Activated naive CD4-positive, alpha-beta T cell treated with anti-CD3 and anti-CD28 coated beads, Interleukin-2, amount 50 U/mL, for 24 hours (primary cell): ENCODE measurements around the gene HYI.

ENCODE experiments used
- H3K27ac Mint-ChIP-seq: one replicate; pipeline ENCODE4 v1.8.0; 2021; ENCODE audit warnings: mild to moderate bottlenecking, mixed read lengths
- H3K27me3 Mint-ChIP-seq: one replicate; pipeline ENCODE4 v1.8.0; 2021; ENCODE audit warnings: mixed read lengths
- H3K36me3 Mint-ChIP-seq: one replicate; pipeline ENCODE4 v1.8.0; 2021; ENCODE audit warnings: mixed read lengths
- H3K4me1 Mint-ChIP-seq: one replicate; pipeline ENCODE4 v1.8.0; 2021; ENCODE audit warnings: mixed read lengths
- H3K4me3 Mint-ChIP-seq: one replicate; pipeline ENCODE4 v1.8.0; 2021; ENCODE audit warnings: mild to moderate bottlenecking, mixed read lengths
- H3K9me3 Mint-ChIP-seq: one replicate; pipeline ENCODE4 v1.8.0; 2021; ENCODE audit warnings: mixed read lengths

The HYI gene

GRCh38 chr1:43405219-43405875 is 48.4 kb downstream of the HYI start:
- no peak overlapping the region for H3K27ac Mint-ChIP-seq
- H3K36me3 Mint-ChIP-seq: peaks cover 23% of the 10 kb centered on the region
- H3K9me3 Mint-ChIP-seq: no peaks in the 10 kb centered on the region
- H3K4me3 Mint-ChIP-seq: no peak overlapping the region
- no peaks in the 10 kb centered on the region for H3K27me3 Mint-ChIP-seq
- peaks cover 14% of the 10 kb centered on the region for H3K4me1 Mint-ChIP-seq

- Mint-ChIP-seq H3K36me3 (peaks cover 21% of the 10 kb centered on the region), H3K4me3 (no peak overlapping the region), H3K9me3 (no peaks in the 10 kb centered on the region), H3K4me1 (peaks cover 16% of the 10 kb centered on the region), H3K27me3 (no peaks in the 10 kb centered on the region), H3K27ac (peak overlapping the region; percentile 68)
Observed at GRCh38 chr1:43404353-43404752, 49.4 kb downstream of the HYI start.

- Mint-ChIP-seq H3K4me3 (no peak overlapping the region), H3K27me3 (no peaks in the 10 kb centered on the region), H3K36me3 (peaks cover 16% of the 10 kb centered on the region)
Observed at GRCh38 chr1:43402089-43402865, 51.5 kb downstream of the HYI start.

More at GRCh38 chr1:43402089-43402865, 51.5 kb downstream of the HYI start:
- peaks cover 23% of the 10 kb centered on the region for H3K4me1 Mint-ChIP-seq
- no peaks in the 10 kb centered on the region for H3K9me3 Mint-ChIP-seq
- no peak overlapping the region for H3K27ac Mint-ChIP-seq
